Measurements from ENCODE around the gene SEC62. TPM values are rescaled to one million over a fixed set of nuclear protein-coding genes. Genes with fewer than 3 reads are reported as not detected.

Gene SEC62
- total RNA-seq, 4 donors from 2014 or later, result 16.5 to 28.8 (median 22.8) TPM

GRCh38 chr3:170023165-170023564, 56.6 kb downstream of the SEC62 start:
- intact Hi-C loops (cut with DNase I; ENCODE audit: low total_unique reads), result no loop called here
- H3K4me3 ChIP-seq (ENCODE audit: low read depth, poor library complexity, severe bottlenecking), result no peak overlapping the region
- TF ChIP-seq CTCF (IDR thresholded peaks at IDR 0.05) (no peak), POLR2A (IDR thresholded peaks at IDR 0.05) (no peak)
- 81 to 95% methylated on average over 1 of the region's 1 CpG for WGBS, 2 donors
- DNase-seq (ENCODE audit: low spot score in 2 of 2), result no peak

- no peak for DNase-seq (ENCODE audit: low spot score in 2 of 2)
- intact Hi-C loops (cut with DNase I; ENCODE audit: low total_unique reads), result no loop called here
- no peak for TF ChIP-seq POLR2A (IDR thresholded peaks at IDR 0.05)
- no peak for TF ChIP-seq CTCF (IDR thresholded peaks at IDR 0.05)
- H3K4me3 ChIP-seq (ENCODE audit: low read depth, poor library complexity, severe bottlenecking), result no peak overlapping the region
- 92 to 93% methylated on average over 4 of the region's 4 CpGs for WGBS, 2 donors
Observed at GRCh38 chr3:170024581-170024980, 58.0 kb downstream of the SEC62 start.

GRCh38 chr3:170027233-170028102, 60.9 kb downstream of the SEC62 start:
- intact Hi-C loops (cut with DNase I; ENCODE audit: low total_unique reads), result no loop called here
- TF ChIP-seq POLR2A (IDR thresholded peaks at IDR 0.05), result no peak
- no peak for TF ChIP-seq CTCF (IDR thresholded peaks at IDR 0.05)
- WGBS, 2 donors, result 69 to 80% methylated on average over 4 of the region's 4 CpGs
- no peak for DNase-seq (ENCODE audit: low spot score in 2 of 2)
- no peak overlapping the region for H3K4me3 ChIP-seq (ENCODE audit: low read depth, poor library complexity, severe bottlenecking)

GRCh38 chr3:170033489-170033888, 66.9 kb downstream of the SEC62 start:
- no peak for DNase-seq (ENCODE audit: low spot score in 2 of 2)
- H3K4me3 ChIP-seq (ENCODE audit: low read depth, poor library complexity, severe bottlenecking), result no peak overlapping the region
- intact Hi-C loops (cut with DNase I; ENCODE audit: low total_unique reads), result no loop called here
- no peak for TF ChIP-seq POLR2A (IDR thresholded peaks at IDR 0.05)
- TF ChIP-seq CTCF (IDR thresholded peaks at IDR 0.05), result no peak
- WGBS, 2 donors, result 76% methylated on average over 8 of the region's 8 CpGs

- 6 to 7% methylated on average over 46 to 53 of the region's 78 CpGs for WGBS, 2 donors
- TF ChIP-seq POLR2A (IDR thresholded peaks at IDR 0.05) (no peak), CTCF (IDR thresholded peaks at IDR 0.05) (peak in 1 of 3 donors; percentile 53)
- H3K4me3 ChIP-seq (ENCODE audit: low read depth, poor library complexity, severe bottlenecking), result peak within 1 kb of the TSS; percentile 29
- intact Hi-C loops (cut with DNase I; ENCODE audit: low total_unique reads), result no loop called here
- peak; percentile 34 to 90 for DNase-seq (ENCODE audit: low spot score in 2 of 2)
Observed at GRCh38 chr3:170037463-170038433, 71.1 kb downstream of the SEC62 start, which contains the start of gene GPR160. TSS of gene GPR160 (plus strand) at chr3:170037995. CDS start at chr3:170083973, 45,978 bp downstream.
